Brain microvascular endothelial cell (primary cell): Measurements from ENCODE around the gene TSPAN5.

Experiments used
- DNase-seq: peaks from one replicate; pipeline ENCODE4 v3.0.0-alpha.2; 2020
- H3K27ac ChIP-seq: fragments of 250-450 bp; sonication (Bioruptor Pico); 2 replicates; pipeline ENCODE4 v1.5.1; 2020; ENCODE audit warnings: mild to moderate bottlenecking, moderate library complexity
- H3K27me3 ChIP-seq: fragments of 250-450 bp; sonication (Bioruptor Pico); replicated peaks from 2 replicates; pipeline ENCODE4 v1.5.1; 2020; ENCODE audit warnings: mild to moderate bottlenecking
- H3K36me3 ChIP-seq: fragments of 250-450 bp; sonication (Bioruptor Pico); replicated peaks from 2 replicates; pipeline ENCODE4 v1.5.1; 2020; ENCODE audit warnings: mild to moderate bottlenecking
- H3K4me3 ChIP-seq: 2 replicates; pipeline ENCODE4 v1.5.1; 2011; ENCODE audit warnings: low read depth, mild to moderate bottlenecking, control low read depth, low read length, moderate library complexity
- in situ Hi-C: cut with HindIII; loops from 2 replicates; pipeline ENCODE4 v1.10.0; 2017; ENCODE audit warnings: low sequenced_read_pairs, low pct_ligation_motif_present
- TF ChIP-seq, protein P1 (sequence below): IDR thresholded peaks from 2 replicates; pipeline ENCODE4 v1.5.1; 2011; ENCODE audit warnings: low read depth, mild to moderate bottlenecking, moderate library complexity, low read length, control low read depth, inconsistent platforms; ENCODE audit errors: missing control alignments

TSPAN5 gene

DNA sequence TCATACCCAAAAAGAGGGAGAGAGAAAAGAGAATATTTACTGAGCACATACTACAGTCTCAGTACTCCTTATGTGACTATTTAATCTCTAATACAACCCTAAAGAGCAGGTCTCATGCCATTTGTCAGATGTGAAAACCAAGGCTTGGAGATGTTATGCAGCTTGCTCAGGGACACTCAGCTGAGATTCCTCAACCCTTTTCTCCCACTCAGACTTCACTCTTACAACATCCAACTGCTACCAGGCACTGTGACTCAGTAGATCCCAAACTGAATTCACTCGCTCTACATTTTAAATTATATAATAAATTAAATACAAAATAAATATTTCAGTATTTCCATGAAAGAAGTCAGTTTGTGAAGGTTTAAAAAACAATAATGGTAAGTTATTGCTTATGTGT lies 53.7 kb downstream of the TSPAN5 start:
- TF ChIP-seq, protein P1, sequence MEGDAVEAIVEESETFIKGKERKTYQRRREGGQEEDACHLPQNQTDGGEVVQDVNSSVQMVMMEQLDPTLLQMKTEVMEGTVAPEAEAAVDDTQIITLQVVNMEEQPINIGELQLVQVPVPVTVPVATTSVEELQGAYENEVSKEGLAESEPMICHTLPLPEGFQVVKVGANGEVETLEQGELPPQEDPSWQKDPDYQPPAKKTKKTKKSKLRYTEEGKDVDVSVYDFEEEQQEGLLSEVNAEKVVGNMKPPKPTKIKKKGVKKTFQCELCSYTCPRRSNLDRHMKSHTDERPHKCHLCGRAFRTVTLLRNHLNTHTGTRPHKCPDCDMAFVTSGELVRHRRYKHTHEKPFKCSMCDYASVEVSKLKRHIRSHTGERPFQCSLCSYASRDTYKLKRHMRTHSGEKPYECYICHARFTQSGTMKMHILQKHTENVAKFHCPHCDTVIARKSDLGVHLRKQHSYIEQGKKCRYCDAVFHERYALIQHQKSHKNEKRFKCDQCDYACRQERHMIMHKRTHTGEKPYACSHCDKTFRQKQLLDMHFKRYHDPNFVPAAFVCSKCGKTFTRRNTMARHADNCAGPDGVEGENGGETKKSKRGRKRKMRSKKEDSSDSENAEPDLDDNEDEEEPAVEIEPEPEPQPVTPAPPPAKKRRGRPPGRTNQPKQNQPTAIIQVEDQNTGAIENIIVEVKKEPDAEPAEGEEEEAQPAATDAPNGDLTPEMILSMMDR: no peak
- in situ Hi-C loops: no loop called here
- Histone ChIP-seq H3K36me3 (no peaks in the 10 kb centered on the region), H3K27me3 (no peaks in the 10 kb centered on the region), H3K4me3 (no peak overlapping the region), H3K27ac (peak overlapping the region; percentile 42)
- no peak for DNase-seq

GRCh38 chr4:98603683-98604521 lies 54.5 kb downstream of the TSPAN5 start:
- TF ChIP-seq, protein P1: no peak

DNA sequence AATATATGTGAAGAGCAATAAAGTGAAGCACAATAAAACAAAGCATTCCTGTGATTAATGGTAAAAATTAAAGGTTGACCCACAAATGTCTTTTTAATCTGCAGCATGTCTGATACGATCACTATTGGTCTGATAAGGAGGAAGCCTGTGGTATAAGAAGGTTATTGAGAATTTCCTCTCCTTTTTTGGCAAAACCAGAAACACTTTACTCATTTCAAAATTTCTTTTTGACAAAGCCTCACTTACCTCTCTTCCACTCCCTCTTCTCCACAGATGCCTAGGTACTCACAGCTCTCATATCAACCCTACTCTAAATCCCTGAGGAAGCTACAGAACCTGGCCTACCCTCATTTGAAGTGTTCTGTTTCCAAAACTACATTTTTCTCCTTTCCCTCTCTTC lies 56.1 kb downstream of the TSPAN5 start:
- no peaks in the 10 kb centered on the region for H3K27me3 ChIP-seq
- H3K27ac ChIP-seq: no peak overlapping the region
- TF ChIP-seq, protein P1: no peak
- no peak overlapping the region for H3K4me3 ChIP-seq
- in situ Hi-C loops: no loop called here
- no peaks in the 10 kb centered on the region for H3K36me3 ChIP-seq
- no peak for DNase-seq

More at GRCh38 chr4:98603683-98604521, 54.5 kb downstream of the TSPAN5 start:
- peak; percentile 54 for DNase-seq
- Histone ChIP-seq H3K27ac (peak overlapping the region; percentile 18), H3K36me3 (no peaks in the 10 kb centered on the region), H3K27me3 (no peaks in the 10 kb centered on the region), H3K4me3 (no peak overlapping the region)
- in situ Hi-C loops: no loop called here

DNA sequence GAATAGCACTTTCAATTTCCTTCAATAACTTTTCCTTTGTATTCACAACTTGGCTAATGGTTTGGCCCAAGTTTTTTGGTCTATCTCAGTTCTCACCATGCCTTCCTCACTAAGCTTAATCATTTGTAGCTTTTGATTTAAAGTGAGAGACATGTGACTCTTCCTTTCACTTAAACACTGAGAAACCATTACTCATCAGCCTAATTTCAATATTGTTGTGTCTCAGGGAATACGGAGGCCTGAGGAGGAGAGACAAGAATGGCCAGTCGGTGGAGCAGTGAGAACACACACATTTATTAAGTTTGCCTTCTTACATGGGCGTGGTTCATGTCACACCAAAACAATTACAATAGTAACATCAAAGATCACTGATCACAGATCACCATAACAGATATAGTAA lies 56.7 kb downstream of the TSPAN5 start:
- H3K36me3 ChIP-seq: no peaks in the 10 kb centered on the region
- H3K27ac ChIP-seq: peak overlapping the region; percentile 27
- no peaks in the 10 kb centered on the region for H3K27me3 ChIP-seq
- H3K4me3 ChIP-seq: no peak overlapping the region
- DNase-seq: peak; percentile 48
- in situ Hi-C loops: no loop called here
- TF ChIP-seq, protein P1: peak; percentile 33

DNA sequence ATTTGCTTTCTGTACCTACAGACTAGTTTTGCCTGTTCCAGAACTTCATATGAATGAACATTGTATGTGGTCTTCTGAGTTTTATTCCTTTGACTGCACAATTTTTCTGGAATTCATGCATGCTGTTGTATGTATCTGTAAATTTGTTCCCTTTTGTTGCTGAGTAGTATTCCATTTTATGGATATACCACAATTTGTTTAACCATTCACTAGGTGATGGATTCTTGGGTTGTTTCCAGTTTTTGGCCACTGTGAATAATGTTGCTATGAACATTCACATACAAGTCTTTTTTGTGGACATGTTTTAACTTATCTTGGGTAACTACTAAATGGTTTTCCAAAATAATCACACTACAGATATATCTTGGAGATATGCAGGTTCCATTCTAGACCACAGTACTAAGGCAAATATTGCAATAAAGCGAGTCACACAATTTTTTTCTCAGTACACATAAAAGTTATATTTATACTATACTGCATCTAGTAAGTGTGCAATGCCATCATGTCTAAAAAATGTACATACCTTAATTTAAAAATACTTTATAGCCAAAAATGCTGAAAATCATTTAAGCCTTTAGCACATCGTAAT lies 58.7 kb downstream of the TSPAN5 start:
- TF ChIP-seq, protein P1: no peak
- in situ Hi-C loops: no loop called here
- H3K4me3 ChIP-seq: no peak overlapping the region
- no peak for DNase-seq
- H3K27me3 ChIP-seq: no peaks in the 10 kb centered on the region
- H3K36me3 ChIP-seq: no peaks in the 10 kb centered on the region
- H3K27ac ChIP-seq: no peak overlapping the region
